ENCODE measurements around the gene PAGE2B.

DNA sequence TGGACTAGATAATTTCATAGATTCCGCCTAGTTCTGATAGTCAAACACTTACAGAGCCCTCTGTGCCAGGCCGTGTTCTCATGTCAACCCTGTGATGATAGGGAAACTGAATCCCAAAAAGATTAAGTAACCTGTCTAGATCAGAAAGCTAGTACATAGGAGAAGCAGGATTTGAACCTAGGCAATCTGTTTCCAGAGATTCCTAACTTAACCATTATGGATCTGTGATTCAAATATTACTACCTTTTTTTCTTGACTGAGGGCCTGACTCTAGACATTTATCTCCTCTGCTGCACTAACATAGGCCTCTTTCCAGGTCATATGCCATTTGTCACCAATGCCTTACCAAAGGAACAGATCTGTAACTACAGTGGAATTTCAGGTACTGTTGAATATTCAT, 45.5 kb upstream of the PAGE2B start:
- TF ChIP-seq, protein P1, sequence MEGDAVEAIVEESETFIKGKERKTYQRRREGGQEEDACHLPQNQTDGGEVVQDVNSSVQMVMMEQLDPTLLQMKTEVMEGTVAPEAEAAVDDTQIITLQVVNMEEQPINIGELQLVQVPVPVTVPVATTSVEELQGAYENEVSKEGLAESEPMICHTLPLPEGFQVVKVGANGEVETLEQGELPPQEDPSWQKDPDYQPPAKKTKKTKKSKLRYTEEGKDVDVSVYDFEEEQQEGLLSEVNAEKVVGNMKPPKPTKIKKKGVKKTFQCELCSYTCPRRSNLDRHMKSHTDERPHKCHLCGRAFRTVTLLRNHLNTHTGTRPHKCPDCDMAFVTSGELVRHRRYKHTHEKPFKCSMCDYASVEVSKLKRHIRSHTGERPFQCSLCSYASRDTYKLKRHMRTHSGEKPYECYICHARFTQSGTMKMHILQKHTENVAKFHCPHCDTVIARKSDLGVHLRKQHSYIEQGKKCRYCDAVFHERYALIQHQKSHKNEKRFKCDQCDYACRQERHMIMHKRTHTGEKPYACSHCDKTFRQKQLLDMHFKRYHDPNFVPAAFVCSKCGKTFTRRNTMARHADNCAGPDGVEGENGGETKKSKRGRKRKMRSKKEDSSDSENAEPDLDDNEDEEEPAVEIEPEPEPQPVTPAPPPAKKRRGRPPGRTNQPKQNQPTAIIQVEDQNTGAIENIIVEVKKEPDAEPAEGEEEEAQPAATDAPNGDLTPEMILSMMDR (IDR thresholded peaks at IDR 0.05): no peak
- TF ChIP-seq POLR2A (IDR thresholded peaks at IDR 0.05) (no peak), POLR2AphosphoS5 (IDR thresholded peaks at IDR 0.05) (no peak), EP300 (IDR thresholded peaks at IDR 0.05) (no peak)
